K562 (cell line): ENCODE results near the gene CCN5. TPM values are rescaled to one million over a fixed set of nuclear protein-coding genes. Genes with fewer than 3 reads are reported as not detected.

Source experiments
- ADNP ChIP-seq: fragments of 200-800 bp; sonication (Bioruptor generic); IDR thresholded peaks from 2 replicates; pipeline ENCODE4 v1.6.1; 2016; ENCODE audit warnings: missing genetic modification characterization, missing compliant biosample characterization
- ATF3 ChIP-seq, 2 experiments: fragments of 450-650 bp in 1 of 2; sonication (generic) in 1 of 2; formaldehyde crosslinking in 1 of 2; IDR thresholded peaks in 1 of 2; conservative IDR thresholded peaks in 1 of 2; 2 replicates each; pipeline versions ENCODE4 v1.6.1 to v1.8.1; 2016 to 2023; ENCODE audit warnings: mild to moderate bottlenecking in 2 of 2, moderate library complexity in 2 of 2, inconsistent platforms in 1 of 2, missing genetic modification reagents in 1 of 2
- CBFA2T3 ChIP-seq: fragments of 450-650 bp; IDR thresholded peaks from 2 replicates; pipeline ENCODE4 v1.6.1; 2017
- CEBPG ChIP-seq, 3 experiments: fragments of 200-800 bp in 1 of 3; sonication (Bioruptor generic) in 1 of 3; sonication (generic) in 1 of 3; formaldehyde crosslinking in 1 of 3; IDR thresholded peaks in 2 of 3; conservative IDR thresholded peaks in 1 of 3; 2 replicates each; pipeline versions ENCODE4 v1.6.1 to v1.8.0; 2016 to 2022; ENCODE audit warnings: missing compliant biosample characterization in 2 of 3, missing genetic modification characterization in 2 of 3, mild to moderate bottlenecking in 1 of 3, missing genetic modification reagents in 1 of 3
- ESRRA ChIP-seq: fragments of 450-650 bp; IDR thresholded peaks from 2 replicates; pipeline ENCODE4 v1.6.1; 2014; ENCODE audit warnings: low read depth, mild to moderate bottlenecking, moderate library complexity, borderline replicate concordance
- NCOA4 ChIP-seq: fragments of 450-650 bp; IDR thresholded peaks from 2 replicates; pipeline ENCODE4 v1.6.1; 2018; ENCODE audit warnings: mild to moderate bottlenecking; ENCODE audit not compliant: partially characterized antibody
- RBM15 ChIP-seq: fragments of 200-400 bp; formaldehyde crosslinking; IDR thresholded peaks from 2 replicates; pipeline ENCODE4 v1.6.1; 2018; ENCODE audit warnings: mild to moderate bottlenecking, low read length, moderate library complexity; ENCODE audit not compliant: insufficient read depth
- SLC30A9 ChIP-seq: fragments of 250-450 bp; sonication (Bioruptor Pico); IDR thresholded peaks from 2 replicates; pipeline ENCODE4 v1.8.0; 2022; ENCODE audit warnings: mild to moderate bottlenecking, moderate library complexity
- SMARCA4 ChIP-seq: fragments of 450-650 bp; IDR thresholded peaks from 2 replicates; pipeline ENCODE4 v1.6.1; 2016
- THRAP3 ChIP-seq: fragments of 450-650 bp; IDR thresholded peaks from 2 replicates; pipeline ENCODE4 v1.6.1; 2016; ENCODE audit warnings: mild to moderate bottlenecking, inconsistent platforms, borderline replicate concordance
- ZBTB12 ChIP-seq: fragments of 250-450 bp; sonication (Bioruptor Pico); IDR thresholded peaks from 2 replicates; pipeline ENCODE4 v1.4.0; 2020
- ZEB2 ChIP-seq: fragments of 450-650 bp; IDR thresholded peaks from 2 replicates; pipeline ENCODE4 v1.6.1; 2016
- ZFP36 ChIP-seq: fragments of 150-350 bp; IDR thresholded peaks from 2 replicates; pipeline ENCODE4 v1.6.1; 2018; ENCODE audit warnings: low read length, low read depth; ENCODE audit not compliant: partially characterized antibody
- ZNF121 ChIP-seq: sonication (generic); formaldehyde crosslinking; conservative IDR thresholded peaks from 2 replicates; pipeline ENCODE4 v1.8.0; 2022; ENCODE audit warnings: missing genetic modification reagents
- ZNF347 ChIP-seq: fragments of 450-650 bp; formaldehyde crosslinking; IDR thresholded peaks from 2 replicates; pipeline ENCODE4 v1.4.0; 2020; ENCODE audit warnings: low read depth, mild to moderate bottlenecking, moderate library complexity
- polyA plus RNA-seq, 8 experiments: library from polyadenylated mRNA; depleted of rRNA in 4 of 8; stranded (reverse) in 5 of 8; unstranded in 3 of 8; fragments of >200 nt; fragmentation: Nextera tagmentation in 2 of 8; fragmentation: Illumina TruSeq in 1 of 8; extraction: Ambion mirVana in 2 of 8; extraction: Trizol in 1 of 8; gene quantifications; 2 replicates each; pipeline versions ENCODE4 v1.2.1 to v1.2.3, GENCODE V29; 2011 to 2014; ENCODE audit warnings: inconsistent platforms in 1 of 8, missing spikeins in 1 of 8
- total RNA-seq, 7 experiments: library from RNA; depleted of rRNA in 6 of 7; stranded (reverse); fragments of >200 nt in 6 of 7; fragmentation: Illumina TruSeq in 2 of 7; extraction: Trizol in 2 of 7; gene quantifications; 2 replicates each; pipeline versions ENCODE4 v1.2.1 to v1.2.3, GENCODE V29; 2011 to 2021; ENCODE audit warnings: low replicate concordance in 1 of 7

The CCN5 gene
- total and polyA plus RNA-seq, 9 of the 15 experiments (the other 6 are each of a cell fraction or from before 2014, with no cell fraction given): not detected

GRCh38 chr20:44752099-44752931 is 37.1 kb downstream of the CCN5 start (continued):
- TF ChIP-seq ATF3 (IDR thresholded peaks at IDR 0.05): peak; percentile 33; the same call in 1 of the 2 replicates
- TF ChIP-seq ATF3 (CRISPR knock-in tag; conservative IDR thresholded peaks at IDR 0.05): no peak
- no peak for TF ChIP-seq ZBTB12 (CRISPR knock-in tag)
- no peak for TF ChIP-seq ZEB2
- peak; percentile 67 for TF ChIP-seq ESRRA
- TF ChIP-seq CEBPG (CRISPR knock-in tag; IDR thresholded peaks at IDR 0.05): no peak; the same call in 1 of the 2 replicates
- peak in 1 of 2 experiments; percentile 35; a peak in 1 of 4 replicates for TF ChIP-seq CEBPG (tag; conservative IDR thresholded peaks at IDR 0.05 in 1 of 2, IDR thresholded peaks at IDR 0.05 in 1 of 2)
- TF ChIP-seq ZFP36: no peak
- TF ChIP-seq SMARCA4: no peak
- no peak for TF ChIP-seq ZNF121
- TF ChIP-seq SLC30A9 (CRISPR knock-in tag): no peak
- TF ChIP-seq CBFA2T3: no peak
- no peak for TF ChIP-seq NCOA4
- no peak for TF ChIP-seq ADNP (tag)
- no peak for TF ChIP-seq RBM15
- TF ChIP-seq THRAP3: no peak
- no peak for TF ChIP-seq ZNF347 (CRISPR knock-in tag)
